PC-9 (cell line): Measurements from ENCODE around the gene MAP3K20.

Source experiments
- EZH2 ChIP-seq: fragments of 200-600 bp; sonication (generic); IDR thresholded peaks from 2 replicates; pipeline ENCODE4 v1.8.0; 2017; ENCODE audit warnings: antibody characterized with exemption, low read depth
- TF ChIP-seq, protein P1 (sequence below): fragments of 200-600 bp; sonication (generic); conservative IDR thresholded peaks from 2 replicates; pipeline ENCODE4 v1.6.1; 2017; ENCODE audit warnings: mixed run types, antibody characterized with exemption, mild to moderate bottlenecking, moderate library complexity

DNA sequence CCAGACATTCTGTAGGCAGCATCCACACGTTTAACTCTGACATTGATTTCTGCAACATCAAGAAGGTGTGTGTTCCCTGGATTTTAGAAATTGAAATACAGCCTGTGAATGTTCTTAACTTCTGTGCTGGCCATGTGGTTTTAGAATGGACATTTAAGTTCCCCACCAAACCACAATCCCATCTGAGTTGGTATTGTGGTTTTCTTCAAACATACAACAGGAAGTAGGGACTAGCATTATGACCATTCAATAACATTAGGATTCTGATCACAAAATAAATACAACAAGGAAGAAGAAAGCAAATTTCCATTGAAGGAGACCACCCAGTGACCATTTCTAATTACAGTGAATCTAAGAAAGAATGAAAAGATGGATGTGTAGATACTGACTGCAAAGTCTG lies 51.2 kb downstream of the MAP3K20 start:
- TF ChIP-seq, protein P1, sequence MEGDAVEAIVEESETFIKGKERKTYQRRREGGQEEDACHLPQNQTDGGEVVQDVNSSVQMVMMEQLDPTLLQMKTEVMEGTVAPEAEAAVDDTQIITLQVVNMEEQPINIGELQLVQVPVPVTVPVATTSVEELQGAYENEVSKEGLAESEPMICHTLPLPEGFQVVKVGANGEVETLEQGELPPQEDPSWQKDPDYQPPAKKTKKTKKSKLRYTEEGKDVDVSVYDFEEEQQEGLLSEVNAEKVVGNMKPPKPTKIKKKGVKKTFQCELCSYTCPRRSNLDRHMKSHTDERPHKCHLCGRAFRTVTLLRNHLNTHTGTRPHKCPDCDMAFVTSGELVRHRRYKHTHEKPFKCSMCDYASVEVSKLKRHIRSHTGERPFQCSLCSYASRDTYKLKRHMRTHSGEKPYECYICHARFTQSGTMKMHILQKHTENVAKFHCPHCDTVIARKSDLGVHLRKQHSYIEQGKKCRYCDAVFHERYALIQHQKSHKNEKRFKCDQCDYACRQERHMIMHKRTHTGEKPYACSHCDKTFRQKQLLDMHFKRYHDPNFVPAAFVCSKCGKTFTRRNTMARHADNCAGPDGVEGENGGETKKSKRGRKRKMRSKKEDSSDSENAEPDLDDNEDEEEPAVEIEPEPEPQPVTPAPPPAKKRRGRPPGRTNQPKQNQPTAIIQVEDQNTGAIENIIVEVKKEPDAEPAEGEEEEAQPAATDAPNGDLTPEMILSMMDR: no peak
- TF ChIP-seq EZH2: no peak
